Panc1 (cell line): Measurements from ENCODE around the gene C22orf15. TPM values are rescaled to one million over a fixed set of nuclear protein-coding genes. Genes with fewer than 3 reads are reported as not detected.

Experiments used
- ATAC-seq: fragments of 200-7000 bp; cut with Tn5 transposase; 2 replicates; pipeline ENCODE4 v1.9.1; 2020; ENCODE audit warnings: mild to moderate bottlenecking, moderate library complexity
- BruUV-seq: library from RNA; stranded (reverse); fragments of 400-500 nt; replicated peaks from 2 replicates; lab custom pipeline; 2021; lab: Mats Ljungman, UMichigan
- CTCF ChIA-PET: fragments of 300-600 bp; sonication (Branson Sonifier 250); formaldehyde crosslinking; loops from one replicate; lab custom pipeline; 2022; ENCODE audit warnings: antibody characterized with exemption; lab: Charles Lee
- POLR2A ChIA-PET: fragments of 300-600 bp; sonication (Branson Sonifier 250); formaldehyde crosslinking; loops from one replicate; lab custom pipeline; 2022; ENCODE audit warnings: antibody characterized with exemption; lab: Charles Lee
- DNase-seq: peaks from one replicate; pipeline ENCODE4 v3.0.0-alpha.2; 2010; ENCODE audit warnings: low read depth, low spot score
- H3K27ac ChIP-seq: 2 replicates; pipeline ENCODE4 v1.5.1; 2011; ENCODE audit warnings: mild to moderate bottlenecking, low read length, inconsistent platforms
- H3K27me3 ChIP-seq: fragments of 200-500 bp; sonication (Bioruptor generic); 2 replicates; pipeline ENCODE4 v1.6.0; 2014; ENCODE audit warnings: low read length, inconsistent platforms; ENCODE audit not compliant: control insufficient read depth, insufficient read depth
- H3K36me3 ChIP-seq: fragments of 200-500 bp; sonication (Bioruptor generic); 2 replicates; pipeline ENCODE4 v1.5.1; 2014; ENCODE audit warnings: inconsistent platforms, mild to moderate bottlenecking, low read length, moderate library complexity; ENCODE audit not compliant: control insufficient read depth, insufficient read depth
- H3K4me1 ChIP-seq: 2 replicates; pipeline ENCODE4 v1.5.1; 2011; ENCODE audit warnings: inconsistent platforms, mild to moderate bottlenecking, low read length, moderate library complexity; ENCODE audit not compliant: control insufficient read depth, insufficient read depth
- H3K4me3 ChIP-seq, 2 experiments: 2 replicates each; pipeline ENCODE4 v1.5.1; 2011 to 2012; ENCODE audit warnings: low read depth in 2 of 2, low read length in 2 of 2, mild to moderate bottlenecking in 2 of 2, inconsistent platforms in 1 of 2, moderate library complexity in 1 of 2
- H3K9me3 ChIP-seq: fragments of 200-500 bp; sonication (Bioruptor generic); 2 replicates; pipeline ENCODE4 v1.5.1; 2014; ENCODE audit warnings: low read depth, mild to moderate bottlenecking, inconsistent platforms, low read length, moderate library complexity; ENCODE audit not compliant: control insufficient read depth, insufficient read depth
- CTCF ChIP-seq: fragments of 450-650 bp; IDR thresholded peaks from 2 replicates; pipeline ENCODE4 v1.5.1; 2017; ENCODE audit warnings: mild to moderate bottlenecking
- POLR2AphosphoS5 ChIP-seq: IDR thresholded peaks from 2 replicates; pipeline ENCODE4 v1.6.1; 2012; ENCODE audit warnings: mild to moderate bottlenecking, low read depth, low read length, moderate library complexity
- SIN3A ChIP-seq: IDR thresholded peaks from 2 replicates; pipeline ENCODE4 v1.6.1; 2012; ENCODE audit warnings: low read depth, mild to moderate bottlenecking, low read length, moderate library complexity, borderline replicate concordance; ENCODE audit not compliant: insufficient read depth
- TCF7L2 ChIP-seq: IDR thresholded peaks from 2 replicates; pipeline ENCODE4 v1.6.1; 2011; ENCODE audit warnings: mild to moderate bottlenecking, low read depth, low read length, inconsistent platforms
- in situ Hi-C: cut with HindIII; loops from 2 replicates; pipeline ENCODE4 v1.10.0; 2016; ENCODE audit warnings: low sequenced_read_pairs, low pct_unique_long_range_greater_than_20kb
- intact Hi-C: fragments of 100-400 bp; cut with micrococcal nuclease; formaldehyde crosslinking; loops from one replicate; pipeline ENCODE4 v1.10.0; 2022; ENCODE audit not compliant: unreplicated experiment
- total RNA-seq: library from RNA; stranded (reverse); gene quantifications from one replicate; pipeline ENCODE4 v1.2.1, GENCODE V29; 2021; ENCODE audit not compliant: unreplicated experiment
- TF ChIP-seq, protein P1 (sequence below), 2 experiments: IDR thresholded peaks; 2 replicates each; pipeline ENCODE4 v1.6.1; 2011 to 2012; ENCODE audit warnings: low read depth in 2 of 2, control low read depth in 1 of 2, low read length in 1 of 2, mild to moderate bottlenecking in 1 of 2, moderate library complexity in 1 of 2; ENCODE audit not compliant: insufficient read depth in 1 of 2

C22orf15 gene
- total RNA-seq, 1 experiment from 2014 or later = not detected

DNA sequence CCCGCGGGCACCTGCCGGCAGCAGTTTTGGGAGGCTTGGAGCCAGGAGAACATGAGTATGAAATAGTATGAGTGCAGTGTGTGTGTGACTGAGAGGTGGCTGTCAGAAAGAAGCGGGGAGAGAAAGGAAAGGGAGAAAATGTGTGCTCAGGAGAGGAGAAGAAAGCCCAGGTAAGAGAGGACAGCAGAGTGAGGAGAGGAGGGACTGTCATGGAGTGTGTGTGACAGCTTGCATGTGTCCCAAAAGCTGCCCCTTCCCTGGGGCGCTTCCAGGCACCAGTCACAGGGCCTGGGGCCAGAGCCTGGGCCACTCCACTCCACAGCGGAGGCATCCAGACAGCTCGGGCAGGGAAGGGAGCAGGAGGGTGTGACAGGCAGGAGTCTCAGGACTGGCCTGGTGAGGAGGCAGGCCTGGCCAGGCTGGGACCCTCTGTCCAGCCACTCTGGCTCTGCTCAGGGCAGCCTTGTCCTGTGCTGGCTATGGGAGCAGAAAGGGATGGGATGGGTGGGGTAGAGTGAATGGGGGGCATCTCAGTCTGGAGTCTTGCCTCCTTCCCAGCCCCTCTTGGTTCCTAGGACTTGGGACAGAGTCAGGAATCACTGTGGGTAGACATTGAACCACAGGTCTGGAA, 10.8 kb downstream of the C22orf15 start:
- Histone ChIP-seq H3K4me3 (peak overlapping the region in 1 of 2 experiments; percentile 26; a peak in 1 of 4 replicates), H3K27ac (no peak overlapping the region), H3K27me3 (no peaks in the 10 kb centered on the region), H3K9me3 (no peaks in the 10 kb centered on the region), H3K4me1 (no peaks in the 10 kb centered on the region), H3K36me3 (no peaks in the 10 kb centered on the region)
- no TSS peak for BruUV-seq
- in situ Hi-C loops = no loop called here
- DNase-seq (no peak), ATAC-seq (no peak)
- no peak for TF ChIP-seq CTCF
- TF ChIP-seq TCF7L2 = no peak
- TF ChIP-seq POLR2AphosphoS5 = no peak
- TF ChIP-seq, protein P1, sequence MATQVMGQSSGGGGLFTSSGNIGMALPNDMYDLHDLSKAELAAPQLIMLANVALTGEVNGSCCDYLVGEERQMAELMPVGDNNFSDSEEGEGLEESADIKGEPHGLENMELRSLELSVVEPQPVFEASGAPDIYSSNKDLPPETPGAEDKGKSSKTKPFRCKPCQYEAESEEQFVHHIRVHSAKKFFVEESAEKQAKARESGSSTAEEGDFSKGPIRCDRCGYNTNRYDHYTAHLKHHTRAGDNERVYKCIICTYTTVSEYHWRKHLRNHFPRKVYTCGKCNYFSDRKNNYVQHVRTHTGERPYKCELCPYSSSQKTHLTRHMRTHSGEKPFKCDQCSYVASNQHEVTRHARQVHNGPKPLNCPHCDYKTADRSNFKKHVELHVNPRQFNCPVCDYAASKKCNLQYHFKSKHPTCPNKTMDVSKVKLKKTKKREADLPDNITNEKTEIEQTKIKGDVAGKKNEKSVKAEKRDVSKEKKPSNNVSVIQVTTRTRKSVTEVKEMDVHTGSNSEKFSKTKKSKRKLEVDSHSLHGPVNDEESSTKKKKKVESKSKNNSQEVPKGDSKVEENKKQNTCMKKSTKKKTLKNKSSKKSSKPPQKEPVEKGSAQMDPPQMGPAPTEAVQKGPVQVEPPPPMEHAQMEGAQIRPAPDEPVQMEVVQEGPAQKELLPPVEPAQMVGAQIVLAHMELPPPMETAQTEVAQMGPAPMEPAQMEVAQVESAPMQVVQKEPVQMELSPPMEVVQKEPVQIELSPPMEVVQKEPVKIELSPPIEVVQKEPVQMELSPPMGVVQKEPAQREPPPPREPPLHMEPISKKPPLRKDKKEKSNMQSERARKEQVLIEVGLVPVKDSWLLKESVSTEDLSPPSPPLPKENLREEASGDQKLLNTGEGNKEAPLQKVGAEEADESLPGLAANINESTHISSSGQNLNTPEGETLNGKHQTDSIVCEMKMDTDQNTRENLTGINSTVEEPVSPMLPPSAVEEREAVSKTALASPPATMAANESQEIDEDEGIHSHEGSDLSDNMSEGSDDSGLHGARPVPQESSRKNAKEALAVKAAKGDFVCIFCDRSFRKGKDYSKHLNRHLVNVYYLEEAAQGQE (IDR thresholded peaks at IDR 0.05; ENCODE audit: insufficient read depth in 1 of 2, low read depth in 2 of 2, low read length in 1 of 2) = no peak
- no peak for TF ChIP-seq SIN3A
- CTCF ChIA-PET = no interaction called here
- intact Hi-C loops = loop anchor here (10.0 kb wide), 1 partner anchor 71 kb away; no protein-coding TSS in a partner anchor
- POLR2A ChIA-PET = interaction anchor here (1.0 kb wide), 1 partner anchor 20 kb away, joined by 3 read pairs; no protein-coding TSS in a partner anchor

GRCh38 chr22:23774114-23774921, 11.5 kb downstream of the C22orf15 start:
- TF ChIP-seq TCF7L2 = no peak
- no peak for ATAC-seq
- Histone ChIP-seq H3K27ac (no peak overlapping the region), H3K9me3 (no peaks in the 10 kb centered on the region), H3K36me3 (no peaks in the 10 kb centered on the region), H3K4me1 (no peaks in the 10 kb centered on the region), H3K27me3 (no peaks in the 10 kb centered on the region), H3K4me3 (no peak overlapping the region)
- in situ Hi-C loops (no loop called here), intact Hi-C loops (loop anchor here (10.0 kb wide), 1 partner anchor 70 kb away; no protein-coding TSS in a partner anchor)
- ChIA-PET POLR2A (interaction anchor here (0.7 to 1.0 kb wide), 2 partner anchors 13 to 19 kb away, joined by 3 to 4 read pairs; partner anchors contain the start of gene SMARCB1), CTCF (no interaction called here)
- BruUV-seq = no TSS peak
- no peak for DNase-seq
